ENCODE results near the gene CYP2C19.
"Not testable (repeated sequence)": the region's sequence is repeated elsewhere in the genome, so short reads cannot be mapped to it uniquely, and the experiment has no call there.

Gene CYP2C19

GRCh38 chr10:94747838-94748237, 14.6 kb upstream of the CYP2C19 start:
- H3K9me3 Mint-ChIP-seq, result peaks cover 51% of the 10 kb centered on the region
- H3K36me3 Mint-ChIP-seq (ENCODE audit: low read depth), result no peaks in the 10 kb centered on the region
- no peak for DNase-seq
- no peak overlapping the region for H3K27ac Mint-ChIP-seq
- no peaks in the 10 kb centered on the region for H3K27me3 Mint-ChIP-seq (ENCODE audit: low read depth, poor library complexity)
- no peak overlapping the region for H3K4me3 Mint-ChIP-seq
- no peaks in the 10 kb centered on the region for H3K4me1 Mint-ChIP-seq
- no peak for TF ChIP-seq CTCF (IDR thresholded peaks at IDR 0.05)

- Mint-ChIP-seq H3K27me3 (ENCODE audit: low read depth, poor library complexity) (peaks cover 2% of the 10 kb centered on the region), H3K36me3 (ENCODE audit: low read depth) (no peaks in the 10 kb centered on the region), H3K9me3 (peaks cover 14% of the 10 kb centered on the region), H3K4me3 (no peak overlapping the region), H3K27ac (no peak overlapping the region), H3K4me1 (no peaks in the 10 kb centered on the region)
- no peak for TF ChIP-seq CTCF (IDR thresholded peaks at IDR 0.05)
- DNase-seq, result no peak
These were observed 4.6 kb upstream of the CYP2C19 start for GRCh38 chr10:94757916-94758315.

GRCh38 chr10:94760586-94761178, 1.8 kb upstream of the CYP2C19 start:
- Mint-ChIP-seq H3K9me3 (peaks cover 16% of the 10 kb centered on the region), H3K27ac (no peak overlapping the region), H3K4me3 (no peak overlapping the region), H3K4me1 (no peaks in the 10 kb centered on the region), H3K36me3 (ENCODE audit: low read depth) (no peaks in the 10 kb centered on the region), H3K27me3 (ENCODE audit: low read depth, poor library complexity) (no peaks in the 10 kb centered on the region)
- no peak for TF ChIP-seq CTCF (IDR thresholded peaks at IDR 0.05)
- no peak for DNase-seq

- H3K9me3 Mint-ChIP-seq, result peaks cover 10% of the 10 kb centered on the region
- not testable (repeated sequence) for H3K4me3 Mint-ChIP-seq; DNase-seq; H3K27me3 Mint-ChIP-seq (ENCODE audit: low read depth, poor library complexity); H3K4me1 Mint-ChIP-seq; H3K36me3 Mint-ChIP-seq (ENCODE audit: low read depth); H3K27ac Mint-ChIP-seq
These were observed 12.9 kb downstream of the CYP2C19 start for GRCh38 chr10:94775425-94775824.

GRCh38 chr10:94777886-94778458, 15.5 kb downstream of the CYP2C19 start:
- no peak overlapping the region for H3K4me3 Mint-ChIP-seq
- TF ChIP-seq CTCF (IDR thresholded peaks at IDR 0.05), result no peak
- peak overlapping the region; percentile 64 for H3K27ac Mint-ChIP-seq
- H3K36me3 Mint-ChIP-seq (ENCODE audit: low read depth), result no peaks in the 10 kb centered on the region
- peaks cover 10% of the 10 kb centered on the region for H3K9me3 Mint-ChIP-seq
- DNase-seq, result no peak
- H3K27me3 Mint-ChIP-seq (ENCODE audit: low read depth, poor library complexity), result peaks cover 4% of the 10 kb centered on the region
- no peaks in the 10 kb centered on the region for H3K4me1 Mint-ChIP-seq

GRCh38 chr10:94780844-94781243, 18.4 kb downstream of the CYP2C19 start:
- TF ChIP-seq CTCF (IDR thresholded peaks at IDR 0.05), result no peak
- Mint-ChIP-seq H3K36me3 (ENCODE audit: low read depth) (no peaks in the 10 kb centered on the region), H3K4me3 (no peak overlapping the region), H3K9me3 (peaks cover 10% of the 10 kb centered on the region), H3K27ac (no peak overlapping the region), H3K27me3 (ENCODE audit: low read depth, poor library complexity) (peaks cover 4% of the 10 kb centered on the region), H3K4me1 (no peaks in the 10 kb centered on the region)
- DNase-seq, result no peak
